ENCODE data around the gene PLA1A.
"Not testable (repeated sequence)": the region's sequence is repeated elsewhere in the genome, so short reads cannot be mapped to it uniquely, and the experiment has no call there.

The PLA1A gene

DNA sequence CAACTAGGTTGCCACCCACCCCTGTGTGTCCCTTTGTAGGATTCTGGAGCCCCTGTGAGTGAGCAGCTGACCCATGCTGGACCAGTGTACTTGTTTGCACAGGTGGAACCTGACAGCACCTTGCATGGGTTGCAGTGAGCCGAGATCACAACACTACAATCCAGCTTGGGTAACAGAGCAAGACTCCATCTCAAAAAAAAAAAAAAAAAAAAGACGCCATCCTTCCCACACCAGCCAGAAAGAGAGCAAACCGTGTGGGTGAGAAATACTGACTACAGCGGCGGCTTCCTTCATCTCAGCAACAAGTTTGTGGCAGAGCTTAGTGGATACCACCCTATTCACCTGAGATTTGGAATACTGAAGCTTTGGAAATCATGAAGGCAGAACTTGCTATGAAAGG is 37.5 kb upstream of the PLA1A start:
- TF ChIP-seq, protein P1, sequence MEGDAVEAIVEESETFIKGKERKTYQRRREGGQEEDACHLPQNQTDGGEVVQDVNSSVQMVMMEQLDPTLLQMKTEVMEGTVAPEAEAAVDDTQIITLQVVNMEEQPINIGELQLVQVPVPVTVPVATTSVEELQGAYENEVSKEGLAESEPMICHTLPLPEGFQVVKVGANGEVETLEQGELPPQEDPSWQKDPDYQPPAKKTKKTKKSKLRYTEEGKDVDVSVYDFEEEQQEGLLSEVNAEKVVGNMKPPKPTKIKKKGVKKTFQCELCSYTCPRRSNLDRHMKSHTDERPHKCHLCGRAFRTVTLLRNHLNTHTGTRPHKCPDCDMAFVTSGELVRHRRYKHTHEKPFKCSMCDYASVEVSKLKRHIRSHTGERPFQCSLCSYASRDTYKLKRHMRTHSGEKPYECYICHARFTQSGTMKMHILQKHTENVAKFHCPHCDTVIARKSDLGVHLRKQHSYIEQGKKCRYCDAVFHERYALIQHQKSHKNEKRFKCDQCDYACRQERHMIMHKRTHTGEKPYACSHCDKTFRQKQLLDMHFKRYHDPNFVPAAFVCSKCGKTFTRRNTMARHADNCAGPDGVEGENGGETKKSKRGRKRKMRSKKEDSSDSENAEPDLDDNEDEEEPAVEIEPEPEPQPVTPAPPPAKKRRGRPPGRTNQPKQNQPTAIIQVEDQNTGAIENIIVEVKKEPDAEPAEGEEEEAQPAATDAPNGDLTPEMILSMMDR (IDR thresholded peaks at IDR 0.05; ENCODE audit: low read length, missing control alignments), result no peak
- no peak for DNase-seq (ENCODE audit: low read depth)
- no peak overlapping the region for H3K4me3 ChIP-seq (replicated peaks; ENCODE audit: low read depth, low read length)

DNA sequence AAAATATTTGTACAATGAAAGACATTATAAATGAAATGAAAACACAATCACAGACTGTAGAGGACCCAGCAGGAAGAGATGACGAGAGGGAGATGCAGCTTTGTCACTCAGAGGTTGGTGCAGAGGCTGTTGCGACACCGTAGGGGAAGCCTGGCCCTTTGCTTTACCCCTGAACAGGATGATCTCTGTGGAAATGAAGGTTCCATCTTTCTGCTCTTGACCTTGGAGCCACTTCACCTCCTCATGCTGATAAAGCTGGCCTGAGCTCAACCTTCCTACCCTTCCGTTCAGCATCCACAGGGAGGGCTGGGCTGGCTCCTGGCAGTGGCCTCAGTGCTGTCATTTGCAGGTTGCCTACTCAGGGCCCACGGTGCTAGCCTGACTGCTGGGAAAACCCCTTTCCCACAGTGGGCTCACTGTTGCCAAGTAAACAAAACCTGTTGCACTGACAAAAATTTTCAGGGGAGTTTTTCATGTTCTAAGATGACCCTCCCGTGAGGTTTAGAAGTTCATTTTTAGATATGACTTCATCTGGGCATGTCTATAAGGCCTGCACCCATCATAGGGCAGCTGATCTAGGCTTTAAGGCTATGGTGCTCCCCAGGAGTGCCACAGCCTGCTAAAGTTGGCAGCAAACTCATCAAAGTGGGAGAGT is 35.3 kb upstream of the PLA1A start:
- DNase-seq (ENCODE audit: low read depth), result peak; percentile 12
- TF ChIP-seq, protein P1 (IDR thresholded peaks at IDR 0.05; ENCODE audit: low read length, missing control alignments), result no peak
- H3K4me3 ChIP-seq (replicated peaks; ENCODE audit: low read depth, low read length), result no peak overlapping the region

DNA sequence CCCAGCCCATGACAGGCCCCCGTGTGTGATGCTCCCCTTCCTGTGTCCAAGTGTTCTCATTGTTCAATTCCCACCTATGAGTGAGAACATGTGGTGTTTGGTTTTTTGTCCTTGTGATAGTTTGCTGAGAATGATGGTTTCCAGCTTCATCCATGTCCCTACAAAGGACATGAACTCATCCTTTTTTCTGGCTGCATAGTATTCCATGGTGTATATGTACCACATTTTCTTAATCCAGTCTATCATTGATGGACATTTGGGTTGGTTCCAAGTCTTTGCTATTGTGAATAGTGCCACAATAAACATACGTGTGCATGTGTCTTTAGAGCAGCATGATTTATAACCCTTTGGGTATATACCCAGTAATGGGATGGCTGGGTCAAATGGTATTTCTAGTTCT is 34.4 kb upstream of the PLA1A start:
- not testable (repeated sequence) for DNase-seq (ENCODE audit: low read depth); H3K4me3 ChIP-seq (replicated peaks; ENCODE audit: low read depth, low read length)

DNA sequence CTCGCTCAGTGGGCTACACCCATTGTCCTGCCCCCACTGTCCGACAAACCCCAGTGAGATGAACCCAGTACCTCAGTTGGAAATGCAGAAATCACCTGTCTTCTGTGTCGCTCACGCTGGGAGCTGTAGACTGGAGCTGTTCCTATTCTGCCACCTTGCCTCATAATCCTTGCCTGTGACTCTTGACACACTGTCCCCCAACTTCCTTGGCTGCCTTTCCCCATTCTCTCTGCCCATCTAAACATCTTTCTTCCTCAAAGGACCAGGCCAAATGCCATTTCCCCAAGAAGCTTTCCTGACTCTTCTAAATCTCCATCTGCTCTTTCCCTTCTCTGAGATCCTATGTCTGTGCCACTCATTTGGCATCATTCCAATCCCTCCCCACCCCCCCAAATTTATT is 28.5 kb upstream of the PLA1A start:
- TF ChIP-seq, protein P1 (IDR thresholded peaks at IDR 0.05; ENCODE audit: low read length, missing control alignments), result no peak
- H3K4me3 ChIP-seq (replicated peaks; ENCODE audit: low read depth, low read length), result no peak overlapping the region
- DNase-seq (ENCODE audit: low read depth), result no peak

DNA sequence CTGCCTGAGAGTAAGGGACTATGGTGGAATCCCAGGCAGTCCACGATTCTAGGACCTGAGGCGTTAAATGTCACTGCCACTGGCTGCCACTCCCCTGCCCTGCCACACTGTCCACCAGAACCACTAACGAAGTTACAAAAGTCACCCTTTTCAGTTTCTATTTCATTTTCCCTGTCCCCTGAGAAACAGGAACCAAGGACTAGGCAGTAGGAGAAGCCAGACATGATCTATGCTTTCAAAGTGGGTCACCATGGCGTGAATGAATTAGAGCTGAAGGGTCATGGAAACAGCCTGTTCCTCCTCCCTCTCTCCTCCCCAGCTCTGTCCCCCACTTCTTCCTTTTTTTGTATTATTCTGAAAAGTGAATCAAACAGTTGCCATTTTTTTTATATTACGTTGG is 27.5 kb upstream of the PLA1A start:
- no peak overlapping the region for H3K4me3 ChIP-seq (replicated peaks; ENCODE audit: low read depth, low read length)
- no peak for DNase-seq (ENCODE audit: low read depth)

DNA sequence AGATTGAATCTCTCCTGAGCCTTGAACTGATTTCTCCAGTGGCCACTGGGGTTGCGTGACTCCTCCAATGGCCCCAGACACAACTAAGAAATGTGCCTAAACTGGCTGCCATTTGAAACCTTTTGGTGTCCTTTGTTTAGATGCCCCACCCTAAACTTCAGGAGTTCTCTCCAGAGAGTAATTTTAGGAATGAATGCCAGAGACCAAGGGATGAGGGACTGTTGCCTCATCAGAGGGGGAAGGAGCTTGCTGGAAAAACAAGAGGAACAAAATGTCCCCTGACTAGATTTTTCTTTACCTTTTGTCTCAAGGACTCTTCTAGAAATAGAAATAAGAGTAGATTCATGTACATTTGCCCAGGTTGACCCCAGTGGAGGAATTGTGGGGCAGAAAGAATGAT is 26.5 kb upstream of the PLA1A start:
- TF ChIP-seq, protein P1 (IDR thresholded peaks at IDR 0.05; ENCODE audit: low read length, missing control alignments), result no peak
- H3K4me3 ChIP-seq (replicated peaks; ENCODE audit: low read depth, low read length), result no peak overlapping the region
- no peak for DNase-seq (ENCODE audit: low read depth)

More for the DNA sequence above, 27.5 kb upstream of the PLA1A start:
- TF ChIP-seq, protein P1 (IDR thresholded peaks at IDR 0.05; ENCODE audit: low read length, missing control alignments), result no peak

DNA sequence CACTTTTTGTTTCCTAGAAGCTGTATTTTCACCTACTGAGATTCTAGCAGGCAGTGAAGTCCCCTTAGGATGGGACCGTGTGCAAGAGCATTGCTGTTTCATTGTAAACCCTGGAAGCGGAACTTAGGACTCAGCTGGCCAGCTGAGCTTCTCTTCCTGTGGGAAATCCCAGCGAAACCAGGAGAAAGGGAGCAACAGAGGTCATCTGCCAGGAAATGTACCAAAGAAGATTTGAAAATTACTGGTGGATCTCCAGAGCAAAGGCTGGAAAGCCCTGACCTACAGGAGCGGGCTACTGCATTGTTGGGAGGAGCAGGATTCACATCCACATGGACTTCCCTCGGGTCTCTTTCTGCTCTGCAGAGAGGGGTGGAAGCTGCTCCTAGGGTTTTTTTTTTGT is 26.0 kb upstream of the PLA1A start:
- TF ChIP-seq, protein P1 (IDR thresholded peaks at IDR 0.05; ENCODE audit: low read length, missing control alignments), result no peak
- H3K4me3 ChIP-seq (replicated peaks; ENCODE audit: low read depth, low read length), result no peak overlapping the region
- no peak for DNase-seq (ENCODE audit: low read depth)

All from fibroblast of pulmonary artery (primary cell).